GM11168 (cell line): ENCODE measurements around the gene HOXA3.

Experiments
- in situ Hi-C: fragments of 300-500 bp; cut with MboI; formaldehyde crosslinking; loops from one replicate; pipeline ENCODE4 v1.12.0; 2022; ENCODE audit warnings: low sequenced_read_pairs; ENCODE audit not compliant: unreplicated experiment

Gene HOXA3

DNA sequence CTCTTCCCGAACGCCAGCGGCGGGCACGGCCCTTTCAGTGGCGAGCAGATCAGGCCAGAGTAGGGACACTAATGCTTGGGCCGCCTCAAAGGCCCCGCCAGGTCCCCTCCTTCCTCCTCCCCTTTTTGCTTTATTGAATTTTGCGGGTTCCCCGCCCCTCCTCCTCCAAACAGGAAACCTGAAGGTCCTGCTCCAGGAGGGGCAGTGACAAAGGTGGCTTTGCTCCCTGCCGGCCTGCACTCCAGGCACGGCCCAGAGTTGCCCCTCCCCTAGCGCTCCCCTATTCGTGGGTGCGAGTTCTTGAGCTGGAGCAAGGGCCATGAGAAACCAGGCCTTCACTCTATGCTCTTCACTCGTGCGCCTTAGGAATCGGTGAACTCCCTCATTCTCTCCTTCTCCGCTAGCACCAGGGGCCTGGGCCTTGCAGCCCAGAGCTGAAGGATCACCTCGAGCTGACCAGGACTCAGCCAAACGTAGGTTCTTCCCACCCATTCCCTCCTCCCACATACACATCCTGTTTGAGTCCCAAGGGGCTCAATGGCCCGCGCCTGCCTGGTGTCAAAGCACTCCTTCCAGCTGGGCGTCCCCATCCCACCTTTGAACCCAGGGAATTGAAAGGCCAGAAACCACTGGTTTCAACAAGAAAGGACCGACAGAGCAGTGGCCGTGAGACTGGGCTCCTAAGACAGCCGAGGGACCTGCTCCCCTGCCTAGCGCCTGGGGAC, 4.2 kb downstream of the HOXA3 start:
- in situ Hi-C loops, result no loop called here

DNA sequence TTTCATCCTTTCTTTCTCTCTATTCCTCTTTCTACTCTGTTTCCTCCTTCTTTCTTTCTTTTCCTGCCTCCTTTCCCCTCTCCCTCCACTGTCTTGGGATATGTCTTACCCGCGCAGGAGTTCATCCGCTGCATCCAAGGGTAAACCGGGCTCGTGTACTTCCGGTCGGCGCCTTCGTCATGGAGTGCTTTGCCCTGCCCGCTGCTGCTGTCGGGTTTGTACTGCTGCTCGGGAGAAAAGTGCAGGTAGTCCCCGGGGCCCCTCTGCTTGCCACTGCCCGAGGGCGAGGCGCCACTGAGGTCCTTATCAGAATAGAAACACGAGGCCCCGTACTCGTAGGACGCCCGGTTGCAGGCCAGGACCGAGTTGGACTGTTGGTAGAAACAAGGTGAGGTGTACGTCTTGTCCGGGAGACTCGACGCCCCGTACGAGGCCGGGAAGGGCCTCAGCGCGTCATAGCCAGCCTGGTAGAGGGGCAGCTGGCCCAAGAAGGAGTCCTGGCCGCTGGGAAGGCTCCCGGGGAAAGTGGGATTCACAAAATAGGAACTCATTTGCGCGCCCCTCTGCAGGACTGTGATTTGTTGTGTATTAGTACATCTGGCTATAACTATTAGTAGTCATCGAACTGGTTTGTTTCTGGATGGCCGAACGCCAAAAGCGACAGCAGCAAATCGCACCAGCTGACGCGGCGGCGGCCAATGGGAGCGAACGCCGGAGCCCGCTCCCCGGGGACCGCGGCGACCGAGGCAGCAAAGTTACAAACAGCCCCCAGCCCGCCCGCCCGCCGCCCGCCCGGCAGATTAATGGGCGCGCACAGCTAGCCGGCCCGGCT, 5.0 kb downstream of the HOXA3 start, which contains the start of gene HOXA6:
Gene HOXA6 (minus strand): TSS at position 576 of the 832 bp plus-strand sequence. CDS start 25 bp downstream, at position 551.
- in situ Hi-C loops, result no loop called here

DNA sequence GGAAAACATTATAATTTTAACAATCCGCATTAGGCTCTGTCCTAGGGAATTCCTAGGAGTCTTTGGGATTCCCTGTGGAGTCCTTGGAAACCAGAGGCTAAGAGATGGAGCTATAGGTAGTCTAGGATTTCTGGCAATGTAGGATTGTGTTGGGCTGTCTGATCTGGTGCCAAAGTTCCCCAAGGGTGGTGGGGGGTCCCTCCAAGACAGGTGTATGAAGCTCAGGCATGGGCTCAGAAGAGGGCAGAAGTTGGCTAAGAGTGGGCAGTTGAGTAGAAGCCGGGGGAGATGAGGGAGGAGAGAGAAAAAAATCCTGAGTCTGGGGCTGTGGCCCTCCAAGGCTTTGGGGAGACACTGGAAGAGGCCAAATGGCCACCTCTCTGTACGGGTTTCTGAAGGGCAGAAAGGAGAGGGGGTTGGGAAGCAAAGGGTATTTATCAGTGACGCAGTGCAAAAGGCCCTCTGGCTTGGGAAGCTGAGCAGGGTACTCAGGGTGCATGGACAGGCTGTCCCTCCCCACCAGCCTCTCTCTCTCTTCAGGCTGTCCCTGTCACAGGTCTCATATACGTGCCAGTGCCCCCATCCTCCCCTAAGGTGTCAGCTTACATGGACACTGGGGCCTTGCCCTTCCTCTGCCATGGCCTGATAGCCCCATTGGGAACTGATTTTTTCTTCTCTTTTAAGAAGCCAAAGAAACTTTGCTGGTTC, 5.7 kb downstream of the HOXA3 start:
- in situ Hi-C loops, result no loop called here

DNA sequence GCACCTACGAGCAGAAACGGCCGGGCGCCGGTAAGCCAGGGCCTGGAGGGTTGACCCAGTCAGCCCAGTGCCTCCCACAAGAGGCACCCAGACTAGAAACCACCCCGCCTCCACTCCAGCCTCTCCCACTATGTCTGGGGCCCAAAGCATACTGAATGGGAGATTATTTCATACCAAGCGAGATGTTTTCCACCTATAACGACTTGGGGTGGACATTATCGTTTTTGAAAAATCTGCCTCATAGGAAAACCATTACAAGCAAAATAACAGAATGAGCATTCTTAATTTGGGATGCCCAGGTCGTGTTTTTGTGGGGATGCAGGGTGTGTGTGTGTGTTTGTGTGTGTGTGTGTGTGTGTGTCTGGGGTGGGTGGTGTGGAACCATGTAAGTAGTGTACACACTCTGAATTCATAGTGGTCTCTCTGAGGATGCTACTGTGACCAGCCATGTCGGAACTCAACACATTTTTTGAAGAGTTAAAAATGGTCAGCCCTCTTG, 6.4 kb downstream of the HOXA3 start:
- in situ Hi-C loops, result no loop called here

DNA sequence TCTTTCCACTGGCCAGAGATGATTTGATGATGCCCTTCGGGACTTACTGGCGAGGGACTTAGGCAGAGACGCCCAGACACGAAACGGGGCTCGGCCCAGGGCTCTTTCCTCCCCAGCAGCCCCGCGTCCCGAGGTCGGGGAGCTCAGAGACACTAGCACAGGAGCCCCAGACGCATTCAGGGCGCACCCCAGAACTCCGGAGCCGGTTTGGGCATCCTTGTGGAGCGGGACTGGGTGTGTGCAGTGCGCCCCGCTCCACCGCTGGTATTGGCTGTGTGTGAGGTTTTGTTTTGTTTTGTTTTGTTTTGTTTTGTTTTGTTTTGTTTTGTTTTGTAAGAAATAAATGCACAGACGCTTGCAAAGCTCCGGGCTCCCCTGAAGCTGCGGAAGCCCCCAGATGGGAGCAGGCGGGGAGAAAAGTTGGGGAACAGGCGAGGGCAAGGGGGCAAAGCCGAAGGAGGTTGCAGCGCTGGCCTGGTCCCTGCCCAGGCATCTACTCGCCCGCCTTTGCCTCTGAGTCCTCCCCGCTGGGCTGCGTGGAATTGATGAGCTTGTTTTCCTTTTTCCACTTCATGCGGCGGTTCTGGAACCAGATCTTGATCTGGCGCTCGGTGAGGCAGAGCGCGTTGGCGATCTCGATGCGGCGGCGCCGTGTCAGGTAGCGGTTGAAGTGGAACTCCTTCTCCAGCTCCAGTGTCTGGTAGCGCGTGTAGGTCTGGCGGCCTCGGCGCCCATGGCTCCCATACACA, 7.0 kb downstream of the HOXA3 start:
- in situ Hi-C loops, result no loop called here

DNA sequence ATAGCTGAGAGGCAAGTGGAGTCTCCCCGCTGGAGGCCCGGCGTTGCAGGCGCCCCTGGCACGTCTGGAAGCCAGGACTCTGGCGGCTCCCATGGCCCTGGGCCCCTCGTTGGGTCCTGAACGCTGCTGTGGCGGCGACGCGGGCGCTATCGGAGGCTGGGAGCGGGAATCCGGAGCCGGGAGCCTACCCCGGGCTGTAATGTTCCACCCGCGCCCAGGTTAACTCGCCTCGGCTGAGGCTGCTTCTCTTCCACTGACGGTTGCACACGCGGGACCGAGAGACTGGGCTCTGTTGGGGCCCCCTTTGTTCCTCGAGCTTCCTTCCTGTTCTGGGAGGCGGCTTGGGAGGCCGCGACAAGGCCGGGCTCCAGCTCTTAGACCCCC, 7.6 kb downstream of the HOXA3 start:
- in situ Hi-C loops, result no loop called here

DNA sequence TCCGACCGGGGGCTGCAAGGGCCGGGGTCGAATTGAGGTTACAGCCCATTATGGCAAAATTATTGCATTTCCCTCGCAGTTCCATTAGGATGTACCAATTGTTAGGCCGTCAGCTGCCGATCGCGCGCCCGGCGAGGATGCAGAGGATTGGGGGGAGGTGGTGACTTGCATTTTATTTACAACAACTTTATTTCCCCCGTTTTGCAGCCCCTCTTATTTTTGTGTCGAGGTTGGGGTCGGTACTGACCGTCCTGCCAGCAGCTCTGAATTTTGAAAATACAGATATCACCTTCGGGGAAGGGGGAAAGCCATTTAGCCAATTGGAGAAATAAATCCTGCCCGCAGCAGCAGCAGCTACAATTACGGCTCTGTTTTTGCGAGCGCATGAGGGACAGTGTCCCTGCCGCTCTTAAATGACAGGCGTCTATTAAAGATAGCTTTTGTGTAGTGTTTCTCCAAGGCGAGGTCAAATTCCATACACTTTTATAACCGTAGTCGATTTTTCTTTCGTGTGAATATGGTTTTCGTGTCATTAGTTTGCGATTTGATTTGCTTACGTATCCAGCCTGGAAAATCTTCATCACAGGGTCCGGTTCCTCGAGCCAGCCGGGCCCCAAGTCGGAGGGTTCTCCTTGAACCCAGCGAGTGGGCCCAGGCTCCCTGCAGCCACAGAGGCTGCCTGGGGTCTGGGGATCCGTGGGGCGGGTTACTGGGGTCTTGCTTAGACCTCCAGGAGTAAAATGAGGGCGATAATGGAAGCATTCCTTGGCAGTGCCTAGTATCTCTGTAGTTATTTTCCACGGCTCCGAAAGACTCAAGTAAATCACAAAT, 8.2 kb downstream of the HOXA3 start:
- in situ Hi-C loops, result no loop called here

DNA sequence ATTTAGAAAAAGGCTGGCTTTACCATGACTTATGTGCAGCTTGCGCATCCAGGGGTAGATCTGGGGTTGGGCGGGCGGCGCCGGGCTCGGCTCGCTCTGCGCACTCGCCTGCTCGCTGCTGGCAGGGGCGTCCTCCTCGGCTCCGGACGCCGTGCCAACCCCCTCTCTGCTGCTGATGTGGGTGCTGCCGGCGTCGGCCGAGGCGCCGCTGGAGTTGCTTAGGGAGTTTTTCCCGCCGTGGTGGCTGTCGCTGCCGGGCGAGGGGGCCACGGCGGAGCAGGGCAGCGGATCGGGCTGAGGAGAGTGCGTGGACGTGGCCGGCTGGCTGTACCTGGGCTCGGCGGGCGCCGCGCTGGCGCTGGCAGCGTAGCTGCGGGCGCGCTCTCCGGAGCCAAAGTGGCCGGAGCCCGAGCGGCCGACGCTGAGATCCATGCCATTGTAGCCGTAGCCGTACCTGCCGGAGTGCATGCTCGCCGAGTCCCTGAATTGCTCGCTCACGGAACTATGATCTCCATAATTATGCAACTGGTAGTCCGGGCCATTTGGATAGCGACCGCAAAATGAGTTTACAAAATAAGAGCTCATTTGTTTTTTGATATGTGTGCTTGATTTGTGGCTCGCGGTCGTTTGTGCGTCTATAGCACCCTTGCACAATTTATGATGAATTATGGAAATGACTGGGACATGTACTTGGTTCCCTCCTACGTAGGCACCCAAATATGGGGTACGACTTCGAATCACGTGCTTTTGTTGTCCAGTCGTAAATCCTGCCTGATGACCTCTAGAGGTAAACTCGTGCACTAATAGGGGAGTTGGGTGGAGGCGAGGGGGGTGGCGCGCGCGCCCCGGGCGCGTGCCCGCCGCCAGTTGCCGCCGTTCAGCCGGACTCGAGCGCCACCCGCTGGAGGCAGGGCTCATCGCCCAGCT, 9.1 kb downstream of the HOXA3 start, which contains the start of gene HOXA5:
Gene HOXA5 (minus strand): TSS at position 659 of the 927 bp plus-strand sequence. CDS start 74 bp downstream, at position 585.
- in situ Hi-C loops, result no loop called here

DNA sequence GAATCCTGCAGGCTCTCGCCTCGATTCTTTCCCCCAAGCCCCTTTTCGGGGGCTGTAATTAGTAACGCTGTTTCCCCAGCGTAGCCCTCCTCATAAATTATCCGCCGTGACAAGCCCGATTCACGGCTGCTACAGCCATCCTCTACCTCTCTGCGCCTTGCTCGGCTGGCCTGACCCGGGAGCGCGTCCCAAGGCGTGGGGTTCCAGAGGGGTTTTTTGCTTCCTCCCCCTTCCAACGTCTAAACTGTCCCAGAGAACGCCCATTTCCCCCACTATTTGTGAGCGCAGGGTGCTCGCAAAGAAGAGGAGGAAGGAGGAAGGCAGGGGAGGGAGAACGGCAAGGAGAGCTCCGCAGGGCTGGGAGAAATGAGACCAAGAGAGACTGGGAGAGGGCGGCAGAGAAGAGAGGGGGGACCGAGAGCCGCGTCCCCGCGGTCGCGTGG, 9.8 kb downstream of the HOXA3 start:
- in situ Hi-C loops, result no loop called here

DNA sequence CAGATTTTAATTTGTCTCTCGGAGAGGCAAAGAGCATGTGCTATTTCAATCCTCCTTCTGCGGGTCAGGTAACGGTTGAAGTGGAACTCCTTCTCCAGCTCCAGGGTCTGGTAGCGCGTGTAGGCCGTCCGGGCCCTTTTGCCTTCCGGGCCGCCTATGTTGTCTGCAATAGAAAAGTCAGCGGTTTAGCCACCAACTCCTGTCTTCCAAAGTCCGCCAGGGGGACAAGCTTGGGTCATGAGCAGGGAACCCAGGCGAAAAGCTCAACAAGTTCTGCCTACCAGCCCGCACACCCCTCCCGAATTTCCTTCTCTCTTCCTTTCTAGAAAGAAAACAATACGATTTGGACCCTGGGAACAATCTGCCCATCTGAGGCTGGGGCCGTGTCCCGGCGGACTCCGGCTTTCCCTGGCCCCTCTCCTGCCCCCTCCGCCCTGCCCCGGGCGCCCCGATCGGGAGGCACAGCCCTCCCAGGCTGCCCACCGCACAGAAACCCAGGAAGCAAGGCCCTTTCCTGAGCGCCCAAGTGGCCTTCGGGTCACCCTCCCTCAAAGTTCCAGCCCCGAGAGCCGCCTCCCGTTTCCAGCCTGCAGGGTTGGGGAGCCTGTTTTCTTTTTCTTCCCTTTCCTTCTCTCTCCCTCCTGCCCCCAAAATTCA, 10.3 kb downstream of the HOXA3 start:
- in situ Hi-C loops, result no loop called here

DNA sequence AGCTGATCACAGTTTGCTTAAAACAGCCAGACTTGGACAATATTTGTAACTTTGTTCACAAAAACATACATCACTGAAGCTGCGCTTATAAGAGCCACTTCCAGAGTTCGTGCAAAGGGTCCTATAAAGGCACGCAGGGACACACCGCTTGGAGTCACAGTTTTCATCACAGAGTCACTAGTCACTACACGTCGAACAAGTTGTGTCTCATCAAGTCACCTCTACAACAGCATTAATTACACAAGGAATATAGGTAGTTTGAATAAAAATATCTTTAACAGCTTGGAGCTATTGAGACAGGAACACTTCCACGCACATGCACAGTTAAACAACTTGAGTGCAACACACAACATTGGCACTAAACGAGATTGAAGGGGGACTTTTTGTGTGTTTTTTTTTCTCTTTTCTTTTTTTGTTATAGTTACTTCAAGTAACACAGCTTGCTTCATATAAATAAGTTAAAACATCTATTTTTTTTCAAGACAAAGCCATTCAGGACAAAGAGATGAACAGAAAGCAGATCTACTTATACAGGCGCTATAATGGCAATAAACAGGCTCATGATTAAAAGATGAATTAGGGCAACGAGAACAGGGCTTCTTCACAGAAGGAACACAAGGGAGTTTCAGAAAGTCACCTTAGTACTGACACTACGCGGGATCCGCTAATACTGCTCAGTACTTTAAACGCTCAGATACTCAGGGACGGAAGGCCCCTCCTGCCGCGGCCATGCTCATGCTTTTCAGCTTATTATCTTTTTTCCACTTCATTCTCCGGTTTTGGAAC, 11.1 kb downstream of the HOXA3 start:
- in situ Hi-C loops, result no loop called here

DNA sequence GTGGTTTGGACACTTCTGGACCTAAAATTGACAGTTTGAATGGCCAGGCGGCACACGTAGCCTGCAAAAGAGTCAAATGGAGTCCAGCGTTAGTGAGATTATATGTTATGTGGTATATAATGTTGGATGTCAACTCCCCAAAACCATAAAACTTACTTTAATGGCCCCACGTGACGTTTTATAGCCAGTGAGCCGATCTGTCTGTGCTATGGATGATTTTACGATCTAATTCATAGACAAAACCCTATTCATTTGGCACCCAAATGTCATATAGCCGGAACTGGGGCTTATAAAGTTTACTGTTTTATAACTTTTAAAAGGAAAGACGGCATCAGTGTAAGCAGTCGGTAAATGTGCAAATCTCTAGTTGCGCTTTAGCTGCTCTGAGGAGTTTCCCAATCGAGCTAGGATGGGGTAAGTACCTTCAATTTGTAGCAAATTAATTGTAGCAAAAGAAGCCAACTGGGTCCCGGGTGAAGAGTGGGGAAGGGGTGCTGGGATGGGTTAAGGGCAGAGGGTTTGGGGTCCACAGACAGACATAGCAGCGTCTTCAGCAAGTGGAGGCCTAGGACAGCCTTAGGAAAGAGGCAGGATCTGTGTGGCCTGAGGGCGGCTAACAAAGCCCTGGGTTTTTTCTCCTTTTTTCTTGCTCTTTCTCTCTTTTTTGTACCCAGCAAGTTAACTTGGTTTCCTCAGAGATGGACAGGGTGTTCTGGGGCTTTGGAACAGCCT, 12.1 kb downstream of the HOXA3 start:
- in situ Hi-C loops, result no loop called here

DNA sequence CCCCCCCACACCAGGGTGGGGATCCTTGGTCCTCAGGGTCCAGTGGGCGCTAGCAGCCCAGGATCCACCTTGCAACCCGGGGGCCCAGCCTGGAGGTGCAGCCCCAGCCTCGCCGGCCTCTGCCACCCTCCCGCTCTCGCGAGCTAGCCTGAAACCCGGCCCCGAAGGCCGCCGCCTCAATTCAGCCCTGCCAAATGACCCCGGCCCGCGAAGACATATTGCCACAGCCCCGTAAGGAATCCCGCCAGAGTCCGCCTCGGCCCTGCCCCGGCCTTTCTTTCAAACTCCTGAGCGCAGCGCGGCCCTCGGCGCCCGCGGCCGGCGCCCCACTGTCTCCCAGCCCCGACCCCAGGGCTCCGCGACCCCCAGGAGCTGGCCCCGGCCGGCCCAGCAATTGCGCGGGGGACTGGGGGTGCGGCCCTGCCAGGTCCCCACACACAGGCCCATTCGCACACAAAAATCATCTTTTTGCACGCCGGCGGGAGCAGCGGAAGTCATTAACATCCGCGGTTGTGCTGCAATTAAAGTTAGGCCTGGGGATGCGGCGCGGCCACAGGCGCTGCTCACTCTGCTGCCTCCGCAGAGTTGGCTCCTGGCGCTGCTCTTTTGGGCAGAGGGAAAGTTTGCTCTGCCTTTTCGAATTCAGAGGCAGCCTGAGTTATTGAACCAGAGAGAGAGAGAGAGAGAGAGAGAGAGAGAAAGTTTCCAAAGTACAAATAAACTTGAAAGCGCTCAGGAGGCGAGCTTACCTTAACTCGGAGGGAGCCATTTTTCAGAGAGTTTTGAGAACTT, 12.9 kb downstream of the HOXA3 start:
- in situ Hi-C loops, result no loop called here

DNA sequence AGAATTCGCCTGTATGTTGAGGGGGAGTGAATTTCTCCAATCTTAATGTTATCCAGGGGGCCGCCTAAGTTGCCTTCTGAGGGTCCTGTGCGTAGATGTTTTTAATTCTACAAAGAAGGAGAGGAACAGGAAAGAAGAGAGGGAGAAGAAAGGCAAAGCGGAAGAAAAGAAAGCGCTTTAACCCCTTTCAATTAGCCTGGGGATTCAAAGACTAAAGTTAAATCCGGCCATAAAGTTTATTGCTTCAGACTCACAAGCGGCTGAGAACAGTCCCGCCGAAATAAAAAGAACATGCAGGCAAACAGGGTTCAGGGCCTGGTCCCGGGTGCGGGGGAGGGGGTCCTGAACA, 13.4 kb downstream of the HOXA3 start:
- in situ Hi-C loops, result no loop called here

DNA sequence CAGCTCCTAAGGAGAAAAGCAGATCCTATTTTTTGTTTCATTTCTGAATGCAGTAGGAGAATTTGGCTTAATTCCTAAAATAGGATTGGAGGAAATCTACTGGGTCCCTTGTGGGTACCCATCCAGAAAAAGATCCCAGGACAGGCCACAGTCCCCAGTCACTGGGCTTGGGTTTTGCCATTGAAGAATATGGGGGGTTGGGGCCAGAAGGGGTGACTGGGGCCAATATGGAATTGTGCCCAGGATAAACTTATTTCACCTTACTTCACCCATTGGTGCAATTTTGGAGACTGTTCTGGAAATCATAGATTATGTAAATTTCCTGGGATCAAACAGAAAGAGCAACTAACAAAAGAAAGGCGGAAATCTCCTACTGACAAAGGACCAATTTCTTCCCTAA, 13.9 kb downstream of the HOXA3 start:
- in situ Hi-C loops, result no loop called here
